HepG2 (cell line): ENCODE data around the gene CDC14A. TPM values are rescaled to one million over a fixed set of nuclear protein-coding genes. Genes with fewer than 3 reads are reported as not detected.

ENCODE experiments used
- ATAC-seq: fragments of 200-7000 bp; cut with Tn5 transposase; 3 replicates; pipeline ENCODE4 v1.9.1; 2020; ENCODE audit warnings: mild to moderate bottlenecking, moderate library complexity
- BruUV-seq: library from RNA; stranded (reverse); fragments of 400-500 nt; replicated peaks from 2 replicates; lab custom pipeline; 2021; lab: Mats Ljungman, UMichigan
- CTCF ChIA-PET: fragments of 300-600 bp; formaldehyde crosslinking; extraction: SDS; loops from one replicate; lab custom pipeline; 2021; ENCODE audit warnings: low total read pairs, inconsistent platforms, low intra/inter-chr PET ratio; lab: Yijun Ruan, JAX
- POLR2A ChIA-PET: fragments of 350-600 bp; sonication (Branson Sonifier 250); formaldehyde crosslinking; loops from one replicate; lab custom pipeline; 2020; ENCODE audit warnings: antibody characterized with exemption, inconsistent platforms; lab: Yijun Ruan, JAX
- DNase-seq: peaks from one replicate; pipeline ENCODE4 v3.0.0-alpha.2; 2015; ENCODE audit warnings: low spot score
- FAIRE-seq: peaks from 3 replicates; lab custom pipeline; 2011; peaks lifted over from hg19 to GRCh38; lab: Jason Lieb, UNC
- H2AFZ ChIP-seq: one replicate; pipeline ENCODE4 v1.6.1; 2011; ENCODE audit warnings: low read length, inconsistent platforms
- H3K27ac ChIP-seq: fragments of 300-600 bp; 3 replicates; pipeline ENCODE4 v1.8.0; 2011; ENCODE audit warnings: mixed run types, mild to moderate bottlenecking, mixed read lengths, low read length, inconsistent platforms; ENCODE audit not compliant: insufficient read depth; ENCODE audit errors: extremely low read length
- H3K27me3 ChIP-seq, 2 experiments: fragments of 200-600 bp in 1 of 2; 2 replicates in 1 of 2; 3 replicates in 1 of 2; pipeline versions ENCODE4 v1.6.0 to v1.8.0; 2011; ENCODE audit warnings: low read length in 2 of 2, mild to moderate bottlenecking in 2 of 2, moderate library complexity in 2 of 2, inconsistent platforms in 1 of 2; ENCODE audit not compliant: insufficient read depth in 2 of 2, control insufficient read depth in 1 of 2
- H3K36me3 ChIP-seq, 2 experiments: fragments of 200-600 bp in 1 of 2; replicated peaks in 1 of 2; 2 replicates in 1 of 2; 3 replicates in 1 of 2; pipeline versions ENCODE4 v1.5.1 to v1.8.0; 2011; ENCODE audit warnings: low read length in 2 of 2, inconsistent platforms in 1 of 2; ENCODE audit not compliant: insufficient read depth in 2 of 2, control insufficient read depth in 1 of 2
- H3K4me1 ChIP-seq: 2 replicates; pipeline ENCODE4 v1.5.1; 2012; ENCODE audit warnings: low read length, inconsistent platforms; ENCODE audit not compliant: insufficient read depth
- H3K4me2 ChIP-seq: 2 replicates; pipeline ENCODE4 v1.6.0; 2011; ENCODE audit warnings: low read depth, low read length, inconsistent platforms
- H3K4me3 ChIP-seq, 3 experiments: fragments of 200-600 bp in 1 of 3; sonication (generic), shearing (Covaris generic) in 1 of 3; replicated peaks in 1 of 3; 2 replicates each; pipeline ENCODE4 v1.5.1; 2011 to 2016; ENCODE audit warnings: low read length in 3 of 3, inconsistent platforms in 2 of 3, low read depth in 2 of 3, mild to moderate bottlenecking in 2 of 3, control low read depth in 1 of 3, mixed read lengths in 1 of 3; ENCODE audit not compliant: insufficient read depth in 1 of 3
- H3K79me2 ChIP-seq: one replicate; pipeline ENCODE4 v1.6.1; 2011; ENCODE audit warnings: low read length, inconsistent platforms; ENCODE audit not compliant: insufficient read depth
- H3K9ac ChIP-seq: 2 replicates; pipeline ENCODE4 v1.6.0; 2011; ENCODE audit warnings: mild to moderate bottlenecking, low read depth, low read length, inconsistent platforms; ENCODE audit not compliant: insufficient read depth
- H3K9me3 ChIP-seq: 2 replicates; pipeline ENCODE4 v1.5.1; 2012; ENCODE audit warnings: mild to moderate bottlenecking, low read length
- H4K20me1 ChIP-seq: 2 replicates; pipeline ENCODE4 v1.6.0; 2011; ENCODE audit warnings: inconsistent platforms, mild to moderate bottlenecking, low read length, moderate library complexity; ENCODE audit not compliant: insufficient read depth
- E2F2 ChIP-seq: sonication (generic); formaldehyde crosslinking; IDR thresholded peaks from 2 replicates; pipeline ENCODE4 v1.4.0; 2020; ENCODE audit warnings: missing genetic modification reagents, borderline replicate concordance
- JDP2 ChIP-seq: sonication (generic); formaldehyde crosslinking; IDR thresholded peaks from 2 replicates; pipeline ENCODE4 v1.8.1; 2022; ENCODE audit warnings: missing genetic modification reagents, borderline replicate concordance
- LCORL ChIP-seq, 2 experiments: fragments of 450-650 bp in 1 of 2; sonication (generic) in 1 of 2; formaldehyde crosslinking in 1 of 2; IDR thresholded peaks; 2 replicates each; pipeline versions ENCODE4 v1.5.0 to v1.6.1; 2017 to 2020; ENCODE audit warnings: antibody characterized with exemption in 1 of 2, missing genetic modification reagents in 1 of 2
- MAFF ChIP-seq: IDR thresholded peaks from 2 replicates; pipeline ENCODE4 v1.6.1; 2011; ENCODE audit warnings: low read depth, low read length, improper control_type of control experiment
- MAFK ChIP-seq, 2 experiments: IDR thresholded peaks in 1 of 2; conservative IDR thresholded peaks in 1 of 2; 2 replicates each; pipeline ENCODE4 v1.6.1; 2011; ENCODE audit warnings: improper control_type of control experiment in 2 of 2, low read length in 2 of 2
- ZBTB8A ChIP-seq: sonication (generic); formaldehyde crosslinking; IDR thresholded peaks from 2 replicates; pipeline ENCODE4 v1.4.0; 2020; ENCODE audit warnings: mild to moderate bottlenecking, low read depth, missing genetic modification reagents, borderline replicate concordance
- ZNF646 ChIP-seq: sonication (generic); formaldehyde crosslinking; IDR thresholded peaks from 2 replicates; pipeline ENCODE4 v1.9.0; 2021; ENCODE audit warnings: mild to moderate bottlenecking, missing genetic modification reagents
- ZNF720 ChIP-seq: sonication (generic); formaldehyde crosslinking; IDR thresholded peaks from 2 replicates; pipeline ENCODE4 v1.4.0; 2020; ENCODE audit warnings: missing genetic modification reagents
- WGBS: methylation state at CpG from one replicate; pipeline ENCODE4 v1.1.6; 2017; ENCODE audit warnings: low lambda C conversion rate; 5-methylcytosine and 5-hydroxymethylcytosine counted together
- in situ Hi-C: cut with HindIII; loops from 2 replicates; pipeline ENCODE4 v1.10.0; 2017; ENCODE audit warnings: low pct_unique_long_range_greater_than_20kb; ENCODE audit not compliant: extremely low pct_ligation_motif_present
- intact Hi-C: fragments of 100-400 bp; cut with micrococcal nuclease; formaldehyde crosslinking; loops from one replicate; pipeline ENCODE4 v1.10.0; 2022; ENCODE audit not compliant: unreplicated experiment
- polyA plus RNA-seq, 8 experiments: library from polyadenylated mRNA; depleted of rRNA in 3 of 8; stranded (reverse) in 7 of 8; unstranded in 1 of 8; fragments of >200 nt; fragmentation: Illumina TruSeq in 4 of 8; extraction: Trizol in 4 of 8; gene quantifications; 2 replicates each; pipeline versions ENCODE4 v1.2.1 to v1.2.3, GENCODE V29; 2011 to 2016; ENCODE audit warnings: low read depth in 4 of 8, missing spikeins in 1 of 8, mixed read lengths in 1 of 8; ENCODE audit not compliant: insufficient read depth in 1 of 8
- total RNA-seq, 5 experiments: library from RNA; depleted of rRNA; stranded (reverse); fragments of >200 nt; fragmentation: Illumina TruSeq; extraction: Trizol; gene quantifications; 2 replicates each; pipeline ENCODE4 v1.2.3, GENCODE V29; 2016; ENCODE audit warnings: low read depth in 1 of 5
- TF ChIP-seq, protein P1 (sequence below): sonication (generic); IDR thresholded peaks from 2 replicates; pipeline ENCODE4 v1.6.1; 2016; ENCODE audit warnings: low read depth, borderline replicate concordance

The CDC14A gene
- total and polyA plus RNA-seq, 2 of the 13 experiments (the other 11 are each of a cell fraction or from before 2014, with no cell fraction given), result 2.8 to 4.9 TPM

- H3K9me3 ChIP-seq, result no peaks in the 10 kb centered on the region
- WGBS, result 100% methylated on average over 2 of the region's 2 CpGs
- no peak overlapping the region for H3K9ac ChIP-seq
- ChIA-PET POLR2A (no interaction called here), CTCF (no interaction called here)
- ATAC-seq, result no peak
- intact Hi-C loops (no loop called here), in situ Hi-C loops (no loop called here)
- no peak overlapping the region for H3K4me2 ChIP-seq
- H2AFZ ChIP-seq, result no peak overlapping the region
- DNase-seq, result no peak
- peaks cover 3 to 6% of the 10 kb centered on the region in 2 experiments; a peak in 2 of 5 replicates for H3K36me3 ChIP-seq
- no peak for FAIRE-seq
- no peaks in the 10 kb centered on the region for H3K79me2 ChIP-seq
- no peaks in the 10 kb centered on the region for H3K27me3 ChIP-seq
- peaks cover 11% of the 10 kb centered on the region for H3K4me1 ChIP-seq
- H4K20me1 ChIP-seq, result no peaks in the 10 kb centered on the region
- BruUV-seq, result no TSS peak
- no peak overlapping the region for H3K27ac ChIP-seq
- TF ChIP-seq ZBTB8A (CRISPR knock-in tag), result no peak
- TF ChIP-seq MAFF, result peak; percentile 24; the same call in 1 of the 2 replicates
- peak in 1 of 2 experiments; percentile 28; a peak in 1 of 4 replicates for TF ChIP-seq MAFK (conservative IDR thresholded peaks at IDR 0.05 in 1 of 2, IDR thresholded peaks at IDR 0.05 in 1 of 2; ENCODE audit: low read length in 2 of 2)
- no peak overlapping the region for H3K4me3 ChIP-seq
Observed at GRCh38 chr1:100390531-100390930, 38.2 kb downstream of the CDC14A start.

DNA sequence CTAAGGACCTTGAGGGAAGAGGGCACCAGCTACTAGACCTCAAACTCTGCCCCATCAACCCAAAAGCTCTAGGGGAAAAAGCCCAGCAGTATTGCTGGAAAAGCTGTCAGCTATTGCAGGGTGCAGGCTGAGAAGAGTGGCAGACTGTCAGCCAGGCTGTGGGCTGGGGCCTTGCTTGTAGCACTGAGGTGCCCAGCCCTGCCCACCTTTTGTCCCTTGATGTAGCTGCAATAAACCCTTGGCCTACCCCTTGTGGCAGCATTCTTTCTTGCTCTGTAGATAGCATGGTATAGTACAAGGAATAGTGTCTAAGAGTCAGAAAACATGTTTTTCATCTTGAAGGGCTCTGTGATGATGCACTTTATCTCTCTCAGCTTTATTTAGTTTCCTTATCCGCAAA, 39.4 kb downstream of the CDC14A start:
- intact Hi-C loops, result no loop called here
- POLR2A ChIA-PET, result no interaction called here
- peaks cover under 1% of the 10 kb centered on the region; the same call in 1 of the 2 replicates for H3K4me1 ChIP-seq
- no peak overlapping the region for H2AFZ ChIP-seq
- CTCF ChIA-PET, result no interaction called here
- H3K4me2 ChIP-seq, result no peak overlapping the region
- H3K36me3 ChIP-seq, result peaks cover 3 to 6% of the 10 kb centered on the region in 2 experiments; a peak in 2 of 5 replicates
- H4K20me1 ChIP-seq, result no peaks in the 10 kb centered on the region
- no TSS peak for BruUV-seq
- H3K9me3 ChIP-seq, result no peaks in the 10 kb centered on the region
- WGBS, result 95% methylated on average over 1 of the region's 1 CpG
- no peak overlapping the region for H3K27ac ChIP-seq
- no peak for FAIRE-seq
- H3K4me3 ChIP-seq, result no peak overlapping the region
- H3K79me2 ChIP-seq, result no peaks in the 10 kb centered on the region
- in situ Hi-C loops, result no loop called here
- DNase-seq, result no peak
- H3K27me3 ChIP-seq, result no peaks in the 10 kb centered on the region
- H3K9ac ChIP-seq, result no peak overlapping the region
- ATAC-seq, result no peak
- TF ChIP-seq JDP2 (CRISPR knock-in tag) (no peak), LCORL (IDR thresholded peaks at IDR 0.05) (no peak), LCORL (CRISPR knock-in tag; IDR thresholded peaks at IDR 0.05) (no peak), ZNF720 (CRISPR knock-in tag) (no peak), ZNF646 (no peak), E2F2 (CRISPR knock-in tag) (no peak)
- TF ChIP-seq, protein P1, sequence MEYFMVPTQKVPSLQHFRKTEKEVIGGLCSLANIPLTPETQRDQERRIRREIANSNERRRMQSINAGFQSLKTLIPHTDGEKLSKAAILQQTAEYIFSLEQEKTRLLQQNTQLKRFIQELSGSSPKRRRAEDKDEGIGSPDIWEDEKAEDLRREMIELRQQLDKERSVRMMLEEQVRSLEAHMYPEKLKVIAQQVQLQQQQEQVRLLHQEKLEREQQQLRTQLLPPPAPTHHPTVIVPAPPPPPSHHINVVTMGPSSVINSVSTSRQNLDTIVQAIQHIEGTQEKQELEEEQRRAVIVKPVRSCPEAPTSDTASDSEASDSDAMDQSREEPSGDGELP, result no peak
